Measurements from ENCODE around the gene UFC1. TPM values are rescaled to one million over a fixed set of nuclear protein-coding genes. Genes with fewer than 3 reads are reported as not detected.

The UFC1 gene
- total and polyA plus RNA-seq, 2 of the 13 experiments (the other 11 are each of a cell fraction or from before 2014, with no cell fraction given): 72.8 to 85.2 TPM

- Histone ChIP-seq H4K20me1 (ENCODE audit: insufficient read depth, low read length) (no peaks in the 10 kb centered on the region), H2AFZ (ENCODE audit: low read length) (no peak overlapping the region), H3K27ac (ENCODE audit: extremely low read length, insufficient read depth, low read length) (no peak overlapping the region), H3K79me2 (ENCODE audit: insufficient read depth, low read length) (no peaks in the 10 kb centered on the region), H3K27me3 (ENCODE audit: control insufficient read depth in 1 of 2, insufficient read depth in 2 of 2, low read length in 2 of 2) (no peaks in the 10 kb centered on the region), H3K4me1 (ENCODE audit: insufficient read depth, low read length) (no peaks in the 10 kb centered on the region), H3K4me2 (ENCODE audit: low read depth, low read length) (no peak overlapping the region), H3K9me3 (ENCODE audit: low read length) (no peaks in the 10 kb centered on the region), H3K36me3 (replicated peaks in 1 of 2; ENCODE audit: control insufficient read depth in 1 of 2, insufficient read depth in 2 of 2, low read length in 2 of 2) (no peaks in the 10 kb centered on the region), H3K4me3 (replicated peaks in 1 of 3; ENCODE audit: insufficient read depth in 1 of 3, low read depth in 2 of 3, low read length in 3 of 3) (no peak overlapping the region), H3K9ac (ENCODE audit: insufficient read depth, low read depth, low read length) (no peak overlapping the region)
- TF ChIP-seq ZNF331 (CRISPR knock-in tag; IDR thresholded peaks at IDR 0.05): no peak
- no peak for TF ChIP-seq ZNF496 (CRISPR knock-in tag; IDR thresholded peaks at IDR 0.05; ENCODE audit: insufficient replicate concordance)
- POLR2A ChIA-PET: no interaction called here
- 23% methylated on average over 3 of the region's 3 CpGs for WGBS (ENCODE audit: low lambda C conversion rate)
- BruUV-seq (replicated peaks): no TSS peak
- intact Hi-C loops (cut with micrococcal nuclease; ENCODE audit: unreplicated experiment): no loop called here
- in situ Hi-C loops (cut with HindIII; ENCODE audit: extremely low pct_ligation_motif_present, low pct_unique_long_range_greater_than_20kb): no loop called here
- FAIRE-seq (no peak), DNase-seq (ENCODE audit: low spot score) (no peak), ATAC-seq (no peak)
- CTCF ChIA-PET (ENCODE audit: low intra/inter-chr PET ratio, low total read pairs): no interaction called here
These were observed 7.9 kb upstream of the UFC1 start for GRCh38 chr1:161145832-161146231.

GRCh38 chr1:161153176-161153575 lies 602 bp upstream of the UFC1 start:
- ATAC-seq (no peak), FAIRE-seq (no peak), DNase-seq (ENCODE audit: low spot score) (no peak)
- peaks cover 0 to 5% of the 10 kb centered on the region in 2 experiments; a peak in 1 of 5 replicates for H3K36me3 ChIP-seq (replicated peaks in 1 of 2; ENCODE audit: control insufficient read depth in 1 of 2, insufficient read depth in 2 of 2, low read length in 2 of 2)
- WGBS (ENCODE audit: low lambda C conversion rate): 26% methylated on average over 9 of the region's 9 CpGs
- H3K4me2 ChIP-seq (ENCODE audit: low read depth, low read length): peak overlapping the region; percentile 89
- H2AFZ ChIP-seq (ENCODE audit: low read length): no peak overlapping the region
- peak overlapping the region; percentile 99 for H3K27ac ChIP-seq (ENCODE audit: extremely low read length, insufficient read depth, low read length)
- intact Hi-C loops (cut with micrococcal nuclease; ENCODE audit: unreplicated experiment): loop anchor here (2.0 kb wide), 1 partner anchor 20 kb away; the partner anchor contains the start of gene DEDD
- peak overlapping the region; percentile 98 for H3K9ac ChIP-seq (ENCODE audit: insufficient read depth, low read depth, low read length)
- no peaks in the 10 kb centered on the region for H4K20me1 ChIP-seq (ENCODE audit: insufficient read depth, low read length)
- ChIA-PET POLR2A (interaction anchor here (0.7 to 5.5 kb wide), 11 partner anchors 12 to 161 kb away, joined by 3 to 43 read pairs (median 4); partner anchors contain the start of genes DEDD, F11R, NDUFS2 and NIT1), CTCF (ENCODE audit: low intra/inter-chr PET ratio, low total read pairs) (no interaction called here)
- H3K79me2 ChIP-seq (ENCODE audit: insufficient read depth, low read length): peaks cover 10% of the 10 kb centered on the region
- peak overlapping the region; percentile 78 to 85 (median 78); a peak in 5 of 6 replicates for H3K4me3 ChIP-seq (replicated peaks in 1 of 3; ENCODE audit: insufficient read depth in 1 of 3, low read depth in 2 of 3, low read length in 3 of 3)
- in situ Hi-C loops (cut with HindIII; ENCODE audit: extremely low pct_ligation_motif_present, low pct_unique_long_range_greater_than_20kb): no loop called here
- peaks cover 20% of the 10 kb centered on the region for H3K4me1 ChIP-seq (ENCODE audit: insufficient read depth, low read length)
- H3K27me3 ChIP-seq (ENCODE audit: control insufficient read depth in 1 of 2, insufficient read depth in 2 of 2, low read length in 2 of 2): no peaks in the 10 kb centered on the region; a peak in 1 of 5 replicates
- BruUV-seq (replicated peaks): no TSS peak
- H3K9me3 ChIP-seq (ENCODE audit: low read length): no peaks in the 10 kb centered on the region
- no peak for TF ChIP-seq SMAD1 (CRISPR knock-in tag; IDR thresholded peaks at IDR 0.05; ENCODE audit: borderline replicate concordance, low read depth)
- no peak for TF ChIP-seq YEATS4 (CRISPR knock-in tag; IDR thresholded peaks at IDR 0.05; ENCODE audit: borderline replicate concordance)
- no peak for TF ChIP-seq SIN3B (IDR thresholded peaks at IDR 0.05; ENCODE audit: low read length)
- TF ChIP-seq NFIB (CRISPR knock-in tag; IDR thresholded peaks at IDR 0.05; ENCODE audit: borderline replicate concordance): no peak
- no peak for TF ChIP-seq ZSCAN25 (CRISPR knock-in tag; IDR thresholded peaks at IDR 0.05)
- TF ChIP-seq SNAI1 (CRISPR knock-in tag; IDR thresholded peaks at IDR 0.05; ENCODE audit: borderline replicate concordance): no peak
- TF ChIP-seq RARG (CRISPR knock-in tag; IDR thresholded peaks at IDR 0.05; ENCODE audit: low read depth): no peak
- no peak for TF ChIP-seq ZBTB49 (CRISPR knock-in tag; IDR thresholded peaks at IDR 0.05; ENCODE audit: borderline replicate concordance)
- TF ChIP-seq ZNF3 (CRISPR knock-in tag; IDR thresholded peaks at IDR 0.05): no peak
- TF ChIP-seq HOMEZ (CRISPR knock-in tag; IDR thresholded peaks at IDR 0.05; ENCODE audit: low read depth): no peak
- TF ChIP-seq ZFP82 (CRISPR knock-in tag; IDR thresholded peaks at IDR 0.05; ENCODE audit: borderline replicate concordance): no peak

Measured in HepG2 (cell line).